HG03439 (cell line): ENCODE data around the gene LDB1.
A peak's percentile ranks its signal among the peaks of the same experiment; 100 is the strongest.

Source experiments
- ATAC-seq: cut with Tn5 transposase; IDR thresholded peaks from one replicate; pipeline ENCODE4 v1.9.1; 2021; ENCODE audit warnings: mild to moderate bottlenecking, moderate library complexity; ENCODE audit not compliant: unreplicated experiment

LDB1 gene

GRCh38 chr10:102065561-102066398 lies 54.4 kb downstream of the LDB1 start:
- peak; percentile 31 for ATAC-seq

- ATAC-seq: peak; percentile 85
Observed at GRCh38 chr10:102064868-102065560, 55.2 kb downstream of the LDB1 start, which contains the start of gene HPS6. TSS of gene HPS6 (plus strand) at chr10:102065349. CDS start at chr10:102065475, 126 bp downstream.

- no peak for ATAC-seq
Observed at GRCh38 chr10:102064503-102064867, 55.7 kb downstream of the LDB1 start.

GRCh38 chr10:102059987-102060386 lies 60.2 kb downstream of the LDB1 start:
- no peak for ATAC-seq
